ENCODE measurements around the gene ZYX.

DNA sequence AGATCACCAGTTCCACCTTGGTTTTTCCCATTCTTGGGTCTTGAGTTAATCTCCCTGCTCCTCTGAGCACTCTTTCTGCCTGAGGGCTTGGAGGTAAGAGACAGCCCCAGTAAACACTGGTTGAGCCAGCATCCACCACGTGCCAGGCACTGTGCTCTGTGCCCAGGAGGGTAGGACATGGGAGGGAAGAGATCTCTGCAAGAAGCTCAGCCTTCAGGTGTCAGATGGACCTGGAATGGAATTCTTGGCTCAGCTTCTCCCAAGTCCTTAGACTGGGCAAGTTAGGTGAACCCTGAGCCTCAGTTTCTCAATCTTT is 2.5 kb downstream of the ZYX start:
- TF ChIP-seq POLR2A (IDR thresholded peaks at IDR 0.05) (no peak), POLR2AphosphoS5 (IDR thresholded peaks at IDR 0.05; ENCODE audit: insufficient read depth in 1 of 2, low read depth in 1 of 2) (no peak)
- TF ChIP-seq, protein P1, sequence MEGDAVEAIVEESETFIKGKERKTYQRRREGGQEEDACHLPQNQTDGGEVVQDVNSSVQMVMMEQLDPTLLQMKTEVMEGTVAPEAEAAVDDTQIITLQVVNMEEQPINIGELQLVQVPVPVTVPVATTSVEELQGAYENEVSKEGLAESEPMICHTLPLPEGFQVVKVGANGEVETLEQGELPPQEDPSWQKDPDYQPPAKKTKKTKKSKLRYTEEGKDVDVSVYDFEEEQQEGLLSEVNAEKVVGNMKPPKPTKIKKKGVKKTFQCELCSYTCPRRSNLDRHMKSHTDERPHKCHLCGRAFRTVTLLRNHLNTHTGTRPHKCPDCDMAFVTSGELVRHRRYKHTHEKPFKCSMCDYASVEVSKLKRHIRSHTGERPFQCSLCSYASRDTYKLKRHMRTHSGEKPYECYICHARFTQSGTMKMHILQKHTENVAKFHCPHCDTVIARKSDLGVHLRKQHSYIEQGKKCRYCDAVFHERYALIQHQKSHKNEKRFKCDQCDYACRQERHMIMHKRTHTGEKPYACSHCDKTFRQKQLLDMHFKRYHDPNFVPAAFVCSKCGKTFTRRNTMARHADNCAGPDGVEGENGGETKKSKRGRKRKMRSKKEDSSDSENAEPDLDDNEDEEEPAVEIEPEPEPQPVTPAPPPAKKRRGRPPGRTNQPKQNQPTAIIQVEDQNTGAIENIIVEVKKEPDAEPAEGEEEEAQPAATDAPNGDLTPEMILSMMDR (IDR thresholded peaks at IDR 0.05) = no peak

All from vagina (tissue), 2 donors.